MM.1S (cell line): ENCODE results near the gene RCSD1.

Experiments
- DNase-seq: peaks from one replicate; pipeline ENCODE4 v3.0.0-alpha.2; 2015
- H2AFZ ChIP-seq: fragments of 300-600 bp; sonication (generic); 2 replicates; pipeline ENCODE4 v1.6.0; 2016; ENCODE audit warnings: antibody characterized with exemption, low read length
- H3F3A ChIP-seq: fragments of 300-600 bp; sonication (generic); 2 replicates; pipeline ENCODE4 v1.6.1; 2016; ENCODE audit warnings: mild to moderate bottlenecking, antibody characterized with exemption, low read length, moderate library complexity, mixed read lengths; ENCODE audit not compliant: insufficient read depth
- H3K27ac ChIP-seq: fragments of 300-600 bp; sonication (generic); 2 replicates; pipeline ENCODE4 v1.5.1; 2016; ENCODE audit warnings: mild to moderate bottlenecking, low read length
- H3K27me3 ChIP-seq: fragments of 300-600 bp; sonication (generic); replicated peaks from 2 replicates; pipeline ENCODE4 v1.6.0; 2016; ENCODE audit warnings: low read length; ENCODE audit not compliant: insufficient read depth
- H3K36me3 ChIP-seq: fragments of 300-600 bp; sonication (generic); replicated peaks from 2 replicates; pipeline ENCODE4 v1.6.1; 2016; ENCODE audit warnings: mild to moderate bottlenecking, low read length, mixed read lengths; ENCODE audit not compliant: insufficient read depth
- H3K4me1 ChIP-seq: fragments of 300-600 bp; sonication (generic); 2 replicates; pipeline ENCODE4 v1.6.1; 2016; ENCODE audit warnings: low read length, mixed read lengths
- H3K4me2 ChIP-seq: fragments of 300-600 bp; sonication (generic); 2 replicates; pipeline ENCODE4 v1.6.0; 2016; ENCODE audit warnings: low read depth, low read length
- H3K4me3 ChIP-seq: fragments of 300-600 bp; sonication (generic); 2 replicates; pipeline ENCODE4 v1.5.1; 2016; ENCODE audit warnings: low read length, mixed read lengths
- H3K79me2 ChIP-seq: fragments of 300-600 bp; sonication (generic); 2 replicates; pipeline ENCODE4 v1.6.1; 2016; ENCODE audit warnings: mixed run types, low read length, mixed read lengths
- H3K9ac ChIP-seq: fragments of 300-600 bp; sonication (generic); 2 replicates; pipeline ENCODE4 v1.6.1; 2016; ENCODE audit warnings: low read length, mixed read lengths
- H3K9me2 ChIP-seq: fragments of 300-600 bp; sonication (generic); replicated peaks from 2 replicates; pipeline ENCODE4 v1.6.1; 2016; ENCODE audit warnings: mild to moderate bottlenecking, low read length, mixed read lengths; ENCODE audit not compliant: insufficient read depth
- H3K9me3 ChIP-seq: fragments of 300-600 bp; sonication (generic); replicated peaks from 2 replicates; pipeline ENCODE4 v1.6.1; 2016; ENCODE audit warnings: mild to moderate bottlenecking, low read length, mixed read lengths; ENCODE audit not compliant: insufficient read depth
- H4K20me1 ChIP-seq: fragments of 300-600 bp; sonication (generic); 2 replicates; pipeline ENCODE4 v1.6.1; 2016; ENCODE audit warnings: mild to moderate bottlenecking, low read length, moderate library complexity, mixed read lengths; ENCODE audit not compliant: insufficient read depth
- EZH2 ChIP-seq: fragments of 300-600 bp; sonication (generic); optimal IDR thresholded peaks from 2 replicates; pipeline ENCODE3; 2017; ENCODE audit warnings: low read depth, mild to moderate bottlenecking, antibody characterized with exemption, low read length, mixed read lengths
- EZH2phosphoT487 ChIP-seq: fragments of 300-600 bp; sonication (generic); IDR thresholded peaks from 2 replicates; pipeline ENCODE4 v1.6.1; 2018; ENCODE audit warnings: antibody characterized with exemption, low read length
- TF ChIP-seq, protein P1 (sequence below): fragments of 300-600 bp; sonication (generic); IDR thresholded peaks from 2 replicates; pipeline ENCODE4 v1.5.1; 2016; ENCODE audit warnings: antibody characterized with exemption, low read length, mixed read lengths

Gene RCSD1

DNA sequence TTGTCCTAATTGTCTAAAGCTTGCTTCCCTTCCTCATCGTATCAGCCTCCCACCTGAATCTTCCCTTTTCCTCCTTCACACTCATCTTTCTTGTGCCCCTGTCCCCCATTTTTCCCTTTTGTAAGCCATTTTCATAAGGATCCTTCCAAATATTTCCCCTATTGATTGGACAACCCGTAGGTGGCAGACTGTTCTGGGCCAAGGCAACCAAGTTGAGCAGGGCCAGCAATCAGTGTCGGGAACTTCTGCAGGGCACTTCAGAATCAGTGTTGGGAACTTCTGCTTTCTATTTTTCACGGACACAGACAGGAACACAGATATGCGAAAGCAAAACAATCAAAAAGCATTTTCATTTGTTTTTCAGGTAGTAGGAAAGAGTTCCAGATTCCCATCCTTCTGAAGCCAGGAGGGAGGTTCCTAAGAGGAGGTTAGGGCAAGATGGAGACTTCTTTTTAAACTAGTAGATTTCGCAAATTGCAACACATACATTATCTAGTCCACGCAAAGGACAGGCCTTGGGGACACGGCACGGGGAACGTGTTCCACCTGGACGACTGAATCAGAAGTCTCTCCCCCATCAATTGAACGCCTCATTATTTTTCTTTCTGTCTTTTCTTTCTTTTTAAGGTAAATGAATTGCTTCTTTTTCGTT lies 91.1 kb downstream of the RCSD1 start:
- peak overlapping the region; percentile 80 for H3K4me2 ChIP-seq
- peaks cover 29% of the 10 kb centered on the region for H3K4me1 ChIP-seq
- peak overlapping the region; percentile 14; the same call in 1 of the 2 replicates for H3K27ac ChIP-seq
- TF ChIP-seq, protein P1, sequence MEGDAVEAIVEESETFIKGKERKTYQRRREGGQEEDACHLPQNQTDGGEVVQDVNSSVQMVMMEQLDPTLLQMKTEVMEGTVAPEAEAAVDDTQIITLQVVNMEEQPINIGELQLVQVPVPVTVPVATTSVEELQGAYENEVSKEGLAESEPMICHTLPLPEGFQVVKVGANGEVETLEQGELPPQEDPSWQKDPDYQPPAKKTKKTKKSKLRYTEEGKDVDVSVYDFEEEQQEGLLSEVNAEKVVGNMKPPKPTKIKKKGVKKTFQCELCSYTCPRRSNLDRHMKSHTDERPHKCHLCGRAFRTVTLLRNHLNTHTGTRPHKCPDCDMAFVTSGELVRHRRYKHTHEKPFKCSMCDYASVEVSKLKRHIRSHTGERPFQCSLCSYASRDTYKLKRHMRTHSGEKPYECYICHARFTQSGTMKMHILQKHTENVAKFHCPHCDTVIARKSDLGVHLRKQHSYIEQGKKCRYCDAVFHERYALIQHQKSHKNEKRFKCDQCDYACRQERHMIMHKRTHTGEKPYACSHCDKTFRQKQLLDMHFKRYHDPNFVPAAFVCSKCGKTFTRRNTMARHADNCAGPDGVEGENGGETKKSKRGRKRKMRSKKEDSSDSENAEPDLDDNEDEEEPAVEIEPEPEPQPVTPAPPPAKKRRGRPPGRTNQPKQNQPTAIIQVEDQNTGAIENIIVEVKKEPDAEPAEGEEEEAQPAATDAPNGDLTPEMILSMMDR = peak; percentile 68
- TF ChIP-seq EZH2phosphoT487 = no peak
- no peak for TF ChIP-seq EZH2
- no peaks in the 10 kb centered on the region for H3K9me2 ChIP-seq
- peak overlapping the region; percentile 86 for H3K4me3 ChIP-seq
- H3K36me3 ChIP-seq = no peaks in the 10 kb centered on the region
- no peaks in the 10 kb centered on the region for H4K20me1 ChIP-seq
- no peaks in the 10 kb centered on the region for H3K27me3 ChIP-seq
- DNase-seq = peak; percentile 68
- peaks cover 20% of the 10 kb centered on the region for H3F3A ChIP-seq
- no peaks in the 10 kb centered on the region for H3K9me3 ChIP-seq
- peaks cover 31% of the 10 kb centered on the region for H3K79me2 ChIP-seq
- peak overlapping the region; percentile 86 for H2AFZ ChIP-seq
- peak overlapping the region; percentile 49 for H3K9ac ChIP-seq

DNA sequence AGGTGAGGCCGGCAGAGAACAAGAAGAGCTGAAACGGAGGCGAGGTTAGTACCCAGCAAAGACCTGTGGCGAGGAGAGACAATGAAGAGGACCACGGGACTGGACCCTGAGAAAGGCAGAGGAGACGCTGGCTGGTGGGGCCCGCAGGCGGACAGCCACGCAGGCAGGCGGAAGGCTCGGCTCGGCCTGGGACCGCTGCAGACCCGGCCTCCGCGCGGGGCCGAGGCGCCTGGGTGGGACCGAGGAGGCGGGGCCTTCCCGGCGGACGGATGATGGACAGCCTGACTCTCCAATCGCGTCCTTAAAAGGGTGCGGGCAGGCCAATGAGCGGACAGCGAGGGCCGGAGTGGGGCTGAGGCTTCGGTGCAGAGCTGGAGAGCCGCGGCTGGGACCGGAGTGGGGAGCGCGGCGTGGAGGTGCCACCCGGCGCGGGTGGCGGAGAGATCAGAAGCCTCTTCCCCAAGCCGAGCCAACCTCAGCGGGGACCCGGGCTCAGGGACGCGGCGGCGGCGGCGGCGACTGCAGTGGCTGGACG lies 91.7 kb downstream of the RCSD1 start, which contains the start of gene MPZL1:
Gene MPZL1 (plus strand): TSS at position 366 of the 535 bp plus-strand sequence. CDS start 170 bp downstream, outside the sequence.
- Histone ChIP-seq H3K27ac (peak within 1 kb of the TSS; percentile 14; the same call in 1 of the 2 replicates), H3K36me3 (no peaks in the 10 kb centered on the region), H3K4me3 (peak within 1 kb of the TSS; percentile 86), H3K9ac (peak within 1 kb of the TSS; percentile 49), H3K9me3 (no peaks in the 10 kb centered on the region), H3K4me1 (peaks cover 29% of the 10 kb centered on the region), H3F3A (peaks cover 18% of the 10 kb centered on the region), H3K27me3 (no peaks in the 10 kb centered on the region), H4K20me1 (no peaks in the 10 kb centered on the region), H3K79me2 (peaks cover 34% of the 10 kb centered on the region), H2AFZ (peak within 1 kb of the TSS; percentile 86), H3K4me2 (peak within 1 kb of the TSS; percentile 80), H3K9me2 (no peaks in the 10 kb centered on the region)
- TF ChIP-seq EZH2phosphoT487 (no peak), EZH2 (no peak)
- TF ChIP-seq, protein P1 = no peak
- peak; percentile 98 for DNase-seq

DNA sequence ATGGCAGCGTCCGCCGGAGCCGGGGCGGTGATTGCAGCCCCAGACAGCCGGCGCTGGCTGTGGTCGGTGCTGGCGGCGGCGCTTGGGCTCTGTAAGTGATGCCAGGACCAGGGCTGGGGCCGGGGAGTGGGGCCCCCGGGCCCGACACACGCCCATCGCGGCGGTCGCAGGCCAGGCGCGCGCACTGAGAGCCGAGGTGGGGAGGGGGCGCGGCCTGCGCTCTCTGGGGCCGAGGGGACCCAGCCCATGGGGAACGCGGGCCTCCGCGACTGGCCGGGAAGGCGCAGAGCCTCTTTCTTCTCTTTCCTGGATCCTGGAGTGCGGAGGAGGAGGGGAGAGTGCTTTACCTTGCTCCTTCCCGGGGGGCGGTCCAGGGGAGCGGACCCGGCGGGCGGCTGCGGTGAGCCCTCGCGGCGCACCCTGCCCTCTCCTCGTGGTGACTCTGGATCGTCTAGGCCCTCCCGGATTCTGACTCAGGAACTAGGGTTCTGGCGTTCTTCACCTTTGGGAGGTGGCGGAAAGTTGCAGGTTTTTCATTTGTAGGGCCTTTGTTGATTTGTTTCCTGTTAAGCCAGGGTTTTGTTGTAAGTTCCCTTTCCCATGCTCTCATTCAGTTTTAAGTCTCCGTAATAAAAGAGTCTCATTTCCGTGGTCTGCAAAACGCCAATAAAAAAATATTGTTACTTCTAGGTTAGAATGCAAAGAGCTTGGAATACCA lies 92.3 kb downstream of the RCSD1 start:
- DNase-seq = no peak
- Histone ChIP-seq H3K27ac (no peak overlapping the region), H3K79me2 (peaks cover 38% of the 10 kb centered on the region)

More for the DNA sequence above, 92.3 kb downstream of the RCSD1 start:
- peak overlapping the region; percentile 80 for H3K4me2 ChIP-seq
- peaks cover 24% of the 10 kb centered on the region for H3K4me1 ChIP-seq
- peak overlapping the region; percentile 49 for H3K9ac ChIP-seq
- peaks cover 12% of the 10 kb centered on the region for H3F3A ChIP-seq
- TF ChIP-seq EZH2phosphoT487 = no peak
- TF ChIP-seq, protein P1 = no peak
- TF ChIP-seq EZH2 = no peak
- H3K9me3 ChIP-seq = no peaks in the 10 kb centered on the region
- peak overlapping the region; percentile 86 for H3K4me3 ChIP-seq
- no peaks in the 10 kb centered on the region for H3K9me2 ChIP-seq
- no peaks in the 10 kb centered on the region for H4K20me1 ChIP-seq
- no peaks in the 10 kb centered on the region for H3K36me3 ChIP-seq
- H2AFZ ChIP-seq = peak overlapping the region; percentile 86
- no peaks in the 10 kb centered on the region for H3K27me3 ChIP-seq
